H1 (cell line): ENCODE data around the gene CLIP3. TPM values are rescaled to one million over a fixed set of nuclear protein-coding genes. Genes with fewer than 3 reads are reported as not detected.

Experiments used
- EP300 ChIP-seq, 2 experiments: IDR thresholded peaks; 1 replicate in 1 of 2; 2 replicates in 1 of 2; pipeline ENCODE4 v1.6.1; 2011 to 2012; ENCODE audit warnings: low read depth in 2 of 2, low read length in 2 of 2, mild to moderate bottlenecking in 2 of 2, borderline replicate concordance in 1 of 2, inconsistent platforms in 1 of 2, moderate library complexity in 1 of 2
- EZH2 ChIP-seq: fragments of 200-600 bp; sonication (generic); IDR thresholded peaks from 2 replicates; pipeline ENCODE4 v1.7.1; 2012; ENCODE audit warnings: low read depth, mild to moderate bottlenecking, moderate library complexity, low read length, inconsistent platforms; ENCODE audit not compliant: severe bottlenecking
- FOSL1 ChIP-seq: IDR thresholded peaks from 2 replicates; pipeline ENCODE4 v1.6.1; 2011; ENCODE audit warnings: mild to moderate bottlenecking, low read depth, low read length, moderate library complexity; ENCODE audit not compliant: insufficient read depth
- HDAC2 ChIP-seq, 2 experiments: fragments of 300-600 bp in 1 of 2; sonication (generic) in 1 of 2; IDR thresholded peaks; 2 replicates each; pipeline ENCODE4 v1.6.1; 2011 to 2012; ENCODE audit warnings: low read depth in 2 of 2, low read length in 2 of 2, mild to moderate bottlenecking in 2 of 2, moderate library complexity in 2 of 2, borderline replicate concordance in 1 of 2, inconsistent platforms in 1 of 2
- KDM4A ChIP-seq: IDR thresholded peaks from one replicate; pipeline ENCODE4 v1.7.1; 2012; ENCODE audit warnings: low read depth, mild to moderate bottlenecking, moderate library complexity, low read length, inconsistent platforms; ENCODE audit not compliant: severe bottlenecking
- POLR2A ChIP-seq, 2 experiments: IDR thresholded peaks; 1 replicate in 1 of 2; 2 replicates in 1 of 2; pipeline ENCODE4 v1.6.1; 2011; ENCODE audit warnings: low read depth in 2 of 2, low read length in 2 of 2, mild to moderate bottlenecking in 2 of 2; ENCODE audit errors: control extremely low read depth in 1 of 2
- SIRT6 ChIP-seq: IDR thresholded peaks from one replicate; pipeline ENCODE4 v1.7.1; 2012; ENCODE audit warnings: low read length, inconsistent platforms
- SP4 ChIP-seq: IDR thresholded peaks from 2 replicates; pipeline ENCODE4 v1.6.1; 2012; ENCODE audit warnings: low read length, inconsistent platforms
- SRF ChIP-seq: IDR thresholded peaks from 2 replicates; pipeline ENCODE4 v1.6.1; 2011; ENCODE audit warnings: mild to moderate bottlenecking, low read depth, low read length, moderate library complexity
- TBP ChIP-seq: IDR thresholded peaks from 2 replicates; pipeline ENCODE4 v1.6.1; 2011; ENCODE audit warnings: low read depth, low read length, improper control_type of control experiment
- TEAD4 ChIP-seq: IDR thresholded peaks from 2 replicates; pipeline ENCODE4 v1.6.1; 2012; ENCODE audit warnings: low read depth, low read length, inconsistent platforms, mixed read lengths
- ZNF274 ChIP-seq: IDR thresholded peaks from 2 replicates; pipeline ENCODE4 v1.7.0; 2012; ENCODE audit warnings: low read length, borderline replicate concordance; ENCODE audit errors: extremely low read depth
- polyA plus RNA-seq, 7 experiments: library from polyadenylated mRNA; depleted of rRNA in 3 of 7; stranded (reverse) in 5 of 7; unstranded in 2 of 7; fragments of >200 nt in 5 of 7; fragments of 200-250 nt in 2 of 7; gene quantifications; 1 replicate in 5 of 7; 2 replicates in 1 of 7; 4 replicates in 1 of 7; pipeline versions ENCODE4 v1.2.1 to v1.2.3, GENCODE V29; 2011 to 2013; ENCODE audit warnings: missing spikeins in 2 of 7, mixed read lengths in 2 of 7
- total RNA-seq: library from RNA; stranded (reverse); fragmentation: NEBNext Ultra II Directional; extraction: Animal tissue kit (Norgen Biotek cat#: 25700); gene quantifications from 2 replicates; pipeline ENCODE4 v1.2.1, GENCODE V29; 2021
- TF ChIP-seq, protein P1 (sequence below): IDR thresholded peaks from 2 replicates; pipeline ENCODE4 v1.6.1; 2011; ENCODE audit warnings: low read depth, mild to moderate bottlenecking, low read length; ENCODE audit not compliant: insufficient read depth
- TF ChIP-seq, protein P2 (sequence below): IDR thresholded peaks from 2 replicates; pipeline ENCODE4 v1.6.1; 2012; ENCODE audit warnings: inconsistent platforms
- TF ChIP-seq, protein P3 (sequence below): IDR thresholded peaks from 2 replicates; pipeline ENCODE4 v1.6.1; 2012; ENCODE audit warnings: low read length, inconsistent platforms
- TF ChIP-seq, protein P4 (sequence below), 3 experiments: IDR thresholded peaks; 1 replicate in 2 of 3; 2 replicates in 1 of 3; pipeline versions ENCODE4 v1.5.1 to v1.6.1; 2011; ENCODE audit warnings: low read length in 3 of 3, mild to moderate bottlenecking in 3 of 3, inconsistent platforms in 2 of 3, low read depth in 1 of 3, moderate library complexity in 1 of 3; ENCODE audit not compliant: insufficient read depth in 1 of 3; ENCODE audit errors: control extremely low read depth in 1 of 3

The CLIP3 gene
- total and polyA plus RNA-seq, 2 of the 8 experiments (the other 6 are each of a cell fraction or from before 2014, with no cell fraction given) = 5.9 to 21.7 TPM

DNA sequence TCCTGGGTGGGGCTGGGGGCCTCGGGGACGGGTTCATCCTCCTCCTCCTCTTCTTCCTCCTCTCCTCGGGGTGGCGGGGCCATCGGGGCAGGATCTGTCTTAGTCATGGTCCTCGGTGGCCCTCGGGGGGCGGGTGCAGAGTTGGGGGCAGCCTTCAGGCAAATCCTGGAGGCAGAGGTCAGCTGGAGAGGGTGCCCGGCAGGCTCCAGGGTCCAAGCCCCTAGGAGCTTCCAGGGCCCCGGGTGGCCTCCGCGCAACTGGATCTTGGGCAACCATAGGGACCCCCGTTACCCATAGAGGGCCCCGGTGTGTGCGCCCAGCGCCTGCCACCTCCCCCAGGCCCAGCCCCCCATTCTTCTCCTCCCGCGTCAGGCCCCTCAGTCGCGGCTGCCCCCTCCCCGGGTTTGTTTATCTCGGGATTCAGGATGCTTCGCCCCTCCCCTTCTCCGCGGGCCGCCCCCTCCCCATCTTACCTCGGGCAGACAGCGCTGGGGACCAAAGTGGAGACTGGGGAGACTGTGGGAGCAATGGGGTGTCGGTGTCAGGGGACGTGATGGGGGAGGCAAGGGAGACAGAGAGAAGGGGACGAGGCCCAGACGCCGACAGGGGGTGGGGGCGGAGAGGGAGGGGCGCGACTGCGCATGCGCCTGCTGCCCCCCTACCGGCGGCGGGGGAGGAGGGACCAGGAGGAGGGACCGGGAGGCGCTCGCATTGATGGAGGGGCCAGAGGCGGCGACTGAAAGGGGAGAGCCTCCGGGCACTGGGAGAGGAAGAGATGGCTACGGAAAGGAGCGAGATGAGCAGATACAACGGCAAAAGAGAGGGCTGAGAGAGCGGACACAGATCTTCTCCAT is at the start of gene CLIP3 (continued):
- no peak for TF ChIP-seq EZH2
- TF ChIP-seq ZNF274 = no peak
- no peak for TF ChIP-seq HDAC2 (IDR thresholded peaks at IDR 0.05; ENCODE audit: borderline replicate concordance in 1 of 2, low read depth in 2 of 2, low read length in 2 of 2)
- TF ChIP-seq, protein P1, sequence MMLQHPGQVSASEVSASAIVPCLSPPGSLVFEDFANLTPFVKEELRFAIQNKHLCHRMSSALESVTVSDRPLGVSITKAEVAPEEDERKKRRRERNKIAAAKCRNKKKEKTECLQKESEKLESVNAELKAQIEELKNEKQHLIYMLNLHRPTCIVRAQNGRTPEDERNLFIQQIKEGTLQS = no peak
- no peak for TF ChIP-seq TEAD4
- TF ChIP-seq, protein P2, sequence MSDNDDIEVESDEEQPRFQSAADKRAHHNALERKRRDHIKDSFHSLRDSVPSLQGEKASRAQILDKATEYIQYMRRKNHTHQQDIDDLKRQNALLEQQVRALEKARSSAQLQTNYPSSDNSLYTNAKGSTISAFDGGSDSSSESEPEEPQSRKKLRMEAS = no peak; the same call in 1 of the 2 replicates
- no peak for TF ChIP-seq FOSL1
- no peak for TF ChIP-seq SP4
- TF ChIP-seq, protein P3, sequence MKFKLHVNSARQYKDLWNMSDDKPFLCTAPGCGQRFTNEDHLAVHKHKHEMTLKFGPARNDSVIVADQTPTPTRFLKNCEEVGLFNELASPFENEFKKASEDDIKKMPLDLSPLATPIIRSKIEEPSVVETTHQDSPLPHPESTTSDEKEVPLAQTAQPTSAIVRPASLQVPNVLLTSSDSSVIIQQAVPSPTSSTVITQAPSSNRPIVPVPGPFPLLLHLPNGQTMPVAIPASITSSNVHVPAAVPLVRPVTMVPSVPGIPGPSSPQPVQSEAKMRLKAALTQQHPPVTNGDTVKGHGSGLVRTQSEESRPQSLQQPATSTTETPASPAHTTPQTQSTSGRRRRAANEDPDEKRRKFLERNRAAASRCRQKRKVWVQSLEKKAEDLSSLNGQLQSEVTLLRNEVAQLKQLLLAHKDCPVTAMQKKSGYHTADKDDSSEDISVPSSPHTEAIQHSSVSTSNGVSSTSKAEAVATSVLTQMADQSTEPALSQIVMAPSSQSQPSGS = no peak
- TF ChIP-seq EP300 (IDR thresholded peaks at IDR 0.05; ENCODE audit: borderline replicate concordance in 1 of 2, low read depth in 2 of 2, low read length in 2 of 2) = no peak
- no peak for TF ChIP-seq TBP
- TF ChIP-seq, protein P4, sequence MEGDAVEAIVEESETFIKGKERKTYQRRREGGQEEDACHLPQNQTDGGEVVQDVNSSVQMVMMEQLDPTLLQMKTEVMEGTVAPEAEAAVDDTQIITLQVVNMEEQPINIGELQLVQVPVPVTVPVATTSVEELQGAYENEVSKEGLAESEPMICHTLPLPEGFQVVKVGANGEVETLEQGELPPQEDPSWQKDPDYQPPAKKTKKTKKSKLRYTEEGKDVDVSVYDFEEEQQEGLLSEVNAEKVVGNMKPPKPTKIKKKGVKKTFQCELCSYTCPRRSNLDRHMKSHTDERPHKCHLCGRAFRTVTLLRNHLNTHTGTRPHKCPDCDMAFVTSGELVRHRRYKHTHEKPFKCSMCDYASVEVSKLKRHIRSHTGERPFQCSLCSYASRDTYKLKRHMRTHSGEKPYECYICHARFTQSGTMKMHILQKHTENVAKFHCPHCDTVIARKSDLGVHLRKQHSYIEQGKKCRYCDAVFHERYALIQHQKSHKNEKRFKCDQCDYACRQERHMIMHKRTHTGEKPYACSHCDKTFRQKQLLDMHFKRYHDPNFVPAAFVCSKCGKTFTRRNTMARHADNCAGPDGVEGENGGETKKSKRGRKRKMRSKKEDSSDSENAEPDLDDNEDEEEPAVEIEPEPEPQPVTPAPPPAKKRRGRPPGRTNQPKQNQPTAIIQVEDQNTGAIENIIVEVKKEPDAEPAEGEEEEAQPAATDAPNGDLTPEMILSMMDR (IDR thresholded peaks at IDR 0.05; ENCODE audit: control extremely low read depth in 1 of 3, insufficient read depth in 1 of 3, low read depth in 1 of 3, low read length in 3 of 3) = no peak
- no peak for TF ChIP-seq SIRT6
- TF ChIP-seq POLR2A (IDR thresholded peaks at IDR 0.05; ENCODE audit: control extremely low read depth in 1 of 2, low read depth in 2 of 2, low read length in 2 of 2) = peak in 1 of 2 experiments; percentile 11; a peak in 1 of 3 replicates
- TF ChIP-seq SRF = no peak
- peak; percentile 48 for TF ChIP-seq KDM4A
